Brain pericyte (primary cell): ENCODE measurements around the gene RGS3.

ENCODE experiments used
- DNase-seq: peaks from one replicate; pipeline ENCODE4 v3.0.0-alpha.2; 2012; ENCODE audit warnings: low read depth, low spot score

The RGS3 gene

DNA sequence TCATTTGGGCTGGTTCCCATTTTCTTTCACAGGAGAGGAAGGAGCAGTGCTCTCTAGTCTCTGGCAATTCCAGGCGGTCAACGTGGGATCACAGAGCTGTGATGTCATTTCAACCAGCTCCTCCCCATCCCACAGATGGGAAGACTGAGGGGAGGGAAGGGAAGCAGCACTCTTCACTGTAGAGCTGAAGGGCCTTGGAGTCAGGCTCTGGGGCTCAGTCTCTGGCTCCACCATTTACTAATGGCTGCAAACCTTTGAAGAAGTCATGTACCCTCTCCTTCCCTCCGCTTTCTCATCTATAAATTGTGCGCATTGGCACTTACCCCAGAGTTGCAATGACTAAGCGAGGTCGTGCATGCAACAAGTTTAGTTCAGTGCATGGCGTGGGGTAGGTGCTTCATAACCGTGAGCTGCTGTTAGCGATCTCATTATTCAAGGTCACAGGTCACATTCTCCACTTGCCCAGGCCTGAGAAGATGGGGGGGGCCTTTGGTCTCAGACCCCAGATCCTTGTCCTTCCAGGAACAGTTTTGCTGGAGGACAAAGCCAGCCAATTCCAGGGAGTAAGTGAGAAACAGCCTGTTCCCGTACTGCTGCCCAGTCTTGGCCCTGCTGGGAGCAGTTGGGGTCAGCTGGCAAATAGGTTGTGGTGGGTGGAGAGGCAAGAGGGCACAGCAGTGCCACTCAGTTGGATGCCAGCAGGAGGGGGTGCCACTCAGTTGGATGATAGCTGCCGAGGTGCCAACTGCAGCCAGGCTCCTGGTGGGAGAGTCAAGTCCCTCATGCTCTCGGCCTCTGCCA lies 136.7 kb downstream of the RGS3 start:
- no peak for DNase-seq

GRCh38 chr9:113600871-113601614 lies 137.5 kb downstream of the RGS3 start:
- DNase-seq = no peak

DNA sequence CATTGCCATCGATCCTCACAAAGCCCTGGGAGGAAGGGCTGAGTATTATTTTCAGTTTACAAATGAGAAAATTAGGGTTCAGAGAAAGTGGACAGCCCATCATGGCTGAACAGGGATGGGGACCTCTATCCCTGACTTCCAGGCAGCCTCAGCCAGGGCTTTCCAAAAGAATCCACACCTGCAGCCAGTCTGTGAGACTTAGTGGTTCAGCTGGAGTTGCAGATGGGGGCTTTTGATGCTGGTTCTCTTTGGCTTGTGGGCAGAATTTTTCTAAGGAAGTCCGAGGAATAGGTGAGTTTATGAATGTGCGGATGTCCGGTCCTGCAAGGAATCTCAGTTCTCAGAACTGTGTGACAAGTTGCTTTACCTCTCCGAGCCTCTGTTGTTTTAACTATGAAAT lies 138.1 kb downstream of the RGS3 start:
- no peak for DNase-seq

DNA sequence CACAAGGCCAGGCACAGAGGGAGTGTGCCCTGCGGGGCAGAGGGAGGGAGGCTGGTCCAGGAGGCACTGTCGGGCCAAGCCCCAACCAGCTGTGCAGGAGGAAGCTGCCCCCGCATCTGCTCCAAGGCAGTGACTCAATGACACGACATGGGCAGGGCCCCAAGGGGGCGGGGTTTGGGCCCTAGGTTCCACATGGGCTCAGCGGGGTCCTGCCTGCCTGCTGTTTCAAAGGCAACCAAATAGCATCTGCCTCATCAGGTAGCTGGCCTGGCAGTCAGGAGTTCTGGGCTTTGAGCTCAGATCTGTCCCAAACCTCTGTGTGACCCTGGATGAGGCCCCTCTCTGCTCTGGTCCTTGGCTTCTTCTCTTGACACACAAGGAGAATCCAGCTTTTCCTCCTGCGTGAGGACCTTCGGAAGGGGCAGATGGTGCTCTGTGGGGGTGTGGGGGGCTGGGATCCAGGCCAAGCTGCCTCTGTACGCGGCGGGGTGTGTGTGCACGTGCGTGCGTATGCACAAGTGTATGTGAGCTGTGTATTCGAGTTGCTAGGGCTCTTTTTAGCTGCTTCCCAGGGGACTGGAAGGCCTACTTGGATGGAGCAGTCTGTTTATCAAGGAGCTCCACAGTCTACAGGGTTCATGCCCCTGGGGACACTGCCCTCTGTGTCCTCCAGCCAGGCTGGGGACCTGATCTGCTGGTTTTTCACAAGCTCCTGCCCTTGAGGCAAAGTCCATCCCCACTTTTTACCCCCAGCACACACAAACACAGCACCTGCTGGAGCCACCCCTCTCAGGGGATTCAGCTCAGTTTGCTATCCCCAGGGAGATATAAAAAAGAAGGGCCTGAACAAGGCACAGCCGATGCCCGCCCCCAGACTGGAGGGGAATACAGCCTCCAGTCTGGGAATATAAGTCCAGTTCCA lies 138.9 kb downstream of the RGS3 start:
- DNase-seq = peak; percentile 94

GRCh38 chr9:113603048-113603375 lies 139.5 kb downstream of the RGS3 start:
- DNase-seq = no peak

DNA sequence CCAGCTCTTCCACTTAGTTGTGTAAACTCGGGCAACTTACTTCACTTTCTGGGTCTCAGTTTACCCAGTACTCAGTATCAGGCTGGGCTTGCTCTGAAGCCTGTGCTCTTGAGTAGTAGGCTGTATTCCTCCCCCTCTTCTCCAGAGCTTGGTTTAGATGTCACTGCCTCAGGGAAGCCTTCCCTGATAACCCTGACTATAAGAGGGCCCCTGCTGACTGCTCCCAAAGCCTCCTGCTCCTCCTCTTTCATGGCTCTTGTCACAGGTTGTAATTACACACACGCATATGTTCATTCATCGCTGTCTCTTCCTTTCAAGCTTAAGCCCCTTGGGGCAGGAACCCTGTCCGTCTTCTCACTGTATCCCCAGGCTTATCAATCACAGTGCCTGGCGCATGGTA lies 140.2 kb downstream of the RGS3 start:
- DNase-seq = no peak

GRCh38 chr9:113604393-113604792 lies 140.9 kb downstream of the RGS3 start:
- DNase-seq = no peak

DNA sequence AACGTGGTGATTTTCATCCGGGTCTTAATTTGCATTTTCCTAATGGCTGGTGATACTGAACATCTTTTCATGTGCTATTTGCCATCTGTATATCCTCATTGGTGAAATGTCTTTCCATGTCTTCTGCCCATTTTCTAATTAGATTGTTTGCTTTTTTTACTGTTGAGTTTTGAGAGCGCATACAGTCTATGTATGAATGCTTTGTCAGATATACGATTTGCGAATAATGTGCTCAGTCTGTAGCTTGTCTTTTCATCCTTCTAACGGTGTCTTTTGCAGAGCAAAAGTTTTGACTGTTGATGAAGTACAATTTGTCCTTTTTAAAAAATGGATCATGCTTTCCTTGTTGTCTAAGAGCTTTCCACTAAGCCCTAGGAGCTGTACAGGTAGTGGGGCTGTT lies 143.0 kb downstream of the RGS3 start:
- DNase-seq = no peak

DNA sequence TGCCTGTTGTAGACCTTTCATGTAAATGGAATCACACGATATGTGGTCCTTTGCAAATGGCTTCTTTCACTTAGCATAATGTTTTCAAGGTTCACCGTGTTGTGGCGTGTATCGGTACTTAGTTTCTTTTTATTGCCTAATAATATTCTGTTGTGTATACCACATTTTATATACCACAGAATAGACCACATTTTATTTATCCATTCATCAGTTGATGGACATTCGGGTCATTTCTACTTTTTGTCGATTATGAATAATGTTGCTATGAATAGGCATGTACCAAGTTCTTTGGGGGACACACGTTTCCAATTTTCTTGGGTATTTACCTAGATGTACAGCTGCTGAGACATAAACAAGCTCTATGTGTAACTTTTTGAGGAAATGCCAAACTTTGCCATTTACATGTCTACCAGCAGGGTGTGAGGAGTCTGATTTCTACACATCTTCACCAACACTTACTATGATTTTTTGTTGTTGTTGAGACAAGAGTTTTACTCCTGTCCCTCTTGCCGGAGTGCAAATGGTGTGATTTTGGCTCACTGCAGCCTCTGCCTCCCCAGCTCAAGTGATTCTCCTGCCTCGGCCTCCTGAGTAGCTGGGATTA lies 144.7 kb downstream of the RGS3 start:
- no peak for DNase-seq

DNA sequence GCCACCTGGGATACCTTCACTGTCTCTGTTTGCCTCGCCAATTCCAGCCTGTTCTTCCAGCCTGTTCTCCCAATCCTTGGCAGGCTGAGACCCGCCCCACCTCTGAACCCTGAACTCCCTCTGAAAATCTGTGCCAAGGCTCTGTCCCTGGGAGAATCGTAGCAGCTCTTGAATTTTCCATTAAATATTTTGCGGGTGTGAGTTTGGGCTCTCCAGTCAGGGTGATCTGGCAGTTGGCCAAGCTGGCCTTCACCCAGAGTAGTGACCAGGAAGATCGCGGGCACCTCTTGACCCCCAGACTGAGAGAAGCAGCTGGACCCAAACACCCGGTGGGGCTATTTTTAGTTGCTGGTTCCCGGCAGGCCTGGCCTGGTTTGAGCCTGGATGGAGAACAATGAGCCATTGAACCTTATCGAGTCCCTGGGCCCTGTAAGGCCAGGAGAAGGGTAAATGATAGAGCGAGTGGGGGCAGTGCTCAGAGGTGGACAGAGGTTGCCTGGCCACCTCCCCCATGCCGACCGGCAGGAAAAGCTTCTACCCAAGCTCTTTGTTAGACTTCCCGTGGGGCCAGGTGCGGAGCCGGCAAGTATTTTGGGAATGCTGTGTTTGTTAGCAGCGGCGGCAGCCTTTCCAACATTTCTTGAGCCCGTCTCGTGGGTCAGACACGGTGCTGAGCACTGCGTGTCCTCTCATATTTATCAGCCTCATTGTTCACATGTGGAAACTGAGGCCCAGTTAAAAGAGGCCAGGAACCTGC lies 146.2 kb downstream of the RGS3 start:
- no peak for DNase-seq

DNA sequence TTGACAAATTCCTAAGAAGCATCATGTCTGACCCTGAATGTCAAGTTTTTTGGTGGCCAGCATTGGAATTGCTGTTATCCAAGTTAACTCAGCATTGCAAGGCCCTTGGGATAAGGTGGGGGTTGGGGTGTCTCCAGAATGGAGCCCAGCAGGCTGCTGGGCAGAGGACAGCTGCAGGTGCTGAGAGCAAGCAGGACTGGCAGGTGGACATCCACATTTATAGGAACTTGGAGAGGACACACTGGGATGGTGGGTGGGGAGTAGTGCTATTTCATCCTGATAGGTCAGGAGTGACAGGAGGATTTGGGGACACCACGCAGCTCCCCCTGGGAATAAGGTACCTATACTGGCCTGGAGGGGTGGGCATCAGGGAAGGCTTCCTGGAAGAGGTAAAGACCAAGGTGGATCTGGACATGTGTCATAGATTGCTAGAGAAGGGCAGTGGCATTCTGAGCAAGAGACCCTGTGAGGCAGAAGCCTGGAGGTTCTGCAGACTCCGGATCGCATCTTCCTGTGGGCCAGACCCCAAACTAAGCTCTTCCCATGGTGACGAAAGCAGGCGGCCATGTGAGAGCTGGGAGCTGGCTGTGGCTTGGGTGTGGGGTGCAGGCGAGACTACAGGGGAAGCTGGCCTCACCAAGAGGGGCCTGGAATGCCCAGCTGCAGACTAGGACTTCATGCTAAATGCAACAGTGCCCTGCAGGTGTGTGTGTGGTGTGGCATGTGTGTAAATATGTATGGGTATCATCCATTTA lies 148.1 kb downstream of the RGS3 start:
- no peak for DNase-seq

GRCh38 chr9:113612216-113612747 lies 148.8 kb downstream of the RGS3 start:
- DNase-seq = no peak

- DNase-seq = no peak
These were observed 149.3 kb downstream of the RGS3 start for GRCh38 chr9:113612828-113613227.

GRCh38 chr9:113613815-113614413 lies 150.4 kb downstream of the RGS3 start:
- DNase-seq = no peak

DNA sequence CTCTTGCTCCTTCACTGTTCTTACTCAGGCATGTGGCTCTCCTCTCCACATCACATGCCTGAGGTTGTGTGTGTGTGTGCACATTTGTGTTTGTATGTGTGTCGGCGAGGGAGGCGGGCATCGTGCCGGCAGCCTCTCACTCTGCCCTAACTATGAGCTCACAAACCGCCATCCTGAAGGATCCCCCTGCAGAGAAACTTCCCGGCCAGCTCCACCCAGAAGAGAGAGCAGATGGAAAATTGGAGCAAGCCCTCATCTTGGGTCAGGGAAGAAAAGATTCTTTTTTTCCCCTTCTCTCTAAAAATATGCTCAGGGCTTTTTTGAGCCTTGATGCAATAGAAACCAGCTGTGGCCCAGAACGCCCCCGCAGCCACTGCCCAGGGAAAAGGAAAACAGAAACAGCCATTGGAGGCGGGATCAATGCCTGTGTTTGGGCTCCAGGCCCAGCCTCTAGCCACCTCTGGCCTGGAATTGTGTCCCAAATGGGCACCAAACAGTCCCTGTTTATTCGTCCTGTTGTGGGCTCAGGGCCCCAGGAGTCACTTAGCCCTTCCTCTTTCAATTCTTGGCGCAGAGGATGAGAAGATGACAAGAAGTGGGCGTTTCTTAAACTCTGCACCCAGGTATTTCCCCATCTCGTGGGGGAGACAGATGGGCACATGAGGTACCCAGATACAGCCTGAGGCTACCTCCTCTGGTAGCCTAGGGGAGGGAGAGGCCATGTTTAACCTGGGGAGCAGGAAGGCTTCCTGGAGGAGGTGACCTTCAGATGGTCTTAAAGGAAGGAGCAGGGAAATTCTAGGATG lies 151.5 kb downstream of the RGS3 start:
- DNase-seq = peak; percentile 63

DNA sequence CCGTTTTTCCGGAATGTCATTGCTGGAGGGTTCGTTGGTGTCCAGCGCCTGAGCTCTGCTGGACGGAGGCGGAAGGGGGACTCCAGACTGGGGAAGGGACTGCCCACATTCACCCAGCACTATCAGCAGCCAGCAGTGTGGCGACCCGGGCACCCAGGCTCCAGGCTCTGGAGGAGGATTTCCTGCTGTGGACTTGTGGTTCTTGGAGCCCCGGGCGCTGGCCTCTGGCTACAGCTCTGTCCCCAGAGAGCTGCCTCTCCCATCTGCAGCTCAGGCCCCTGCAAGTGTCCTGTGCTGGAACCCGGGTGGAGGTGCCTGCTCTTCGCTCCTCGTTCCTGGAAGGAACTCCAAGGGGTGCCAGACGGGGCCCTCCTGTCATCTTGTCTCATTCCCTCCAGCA lies 152.6 kb downstream of the RGS3 start:
- DNase-seq = no peak

DNA sequence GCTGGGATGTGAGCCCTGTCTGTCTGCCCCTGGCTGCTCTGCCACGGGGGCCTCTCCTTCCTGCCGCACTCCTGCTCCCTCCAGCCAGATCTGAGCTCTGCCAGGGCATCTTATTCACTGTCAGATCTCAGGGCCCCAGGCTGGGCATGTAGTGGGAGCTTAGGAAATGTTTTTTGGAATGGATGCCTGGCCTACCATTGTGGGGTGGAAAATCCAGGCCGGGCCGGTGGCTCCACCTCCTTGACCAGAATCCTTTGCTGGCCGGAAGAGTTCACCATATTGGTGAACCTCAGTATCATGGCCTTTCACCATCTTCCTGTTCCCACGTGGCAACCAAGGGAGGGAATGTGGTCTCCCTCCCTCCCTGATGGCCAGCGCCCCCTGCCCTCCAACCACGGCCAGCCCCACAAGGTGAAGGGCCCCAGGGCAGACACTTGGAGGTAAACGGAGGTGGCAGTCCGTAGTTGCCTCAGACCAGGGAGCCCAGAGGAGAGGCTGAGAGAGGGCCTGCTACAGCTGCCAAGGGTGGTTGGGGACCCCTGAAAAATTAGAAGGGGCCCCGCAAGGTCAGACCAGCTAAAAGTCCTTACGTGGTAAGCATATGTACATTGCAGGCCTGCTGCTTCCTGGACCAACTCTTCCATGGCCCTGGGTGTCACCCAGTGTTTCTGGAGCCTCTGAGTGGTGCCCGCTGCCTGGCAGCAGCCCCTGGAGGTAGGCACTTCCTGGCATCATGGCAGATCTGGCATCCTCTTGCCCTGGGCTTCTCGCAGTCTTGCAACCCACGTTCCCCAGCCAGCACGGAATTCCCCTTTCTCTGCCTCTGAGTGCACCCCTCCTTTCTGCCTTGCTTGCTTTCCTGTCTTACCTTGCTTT lies 153.3 kb downstream of the RGS3 start:
- DNase-seq = no peak

DNA sequence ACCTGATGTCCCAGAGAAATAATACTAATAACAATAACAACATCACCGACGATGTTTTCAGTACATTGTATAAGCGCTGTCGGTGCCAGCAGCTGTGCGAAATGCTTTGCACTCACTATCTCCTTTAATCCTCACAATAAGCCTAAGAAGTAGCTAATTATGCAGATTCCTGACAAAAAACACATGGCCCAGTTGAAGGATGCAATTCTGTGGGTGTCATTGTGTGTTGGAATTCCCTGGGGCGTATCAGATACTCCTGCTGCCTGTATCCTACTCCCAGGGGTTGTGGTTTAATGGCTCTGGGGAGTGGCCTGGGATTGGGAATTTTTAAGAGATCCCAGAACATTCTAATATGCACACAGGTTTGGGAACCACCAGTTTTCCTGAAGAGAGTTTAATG lies 154.0 kb downstream of the RGS3 start:
- DNase-seq = no peak
